Endothelial cell of umbilical vein (primary cell): ENCODE data around the gene SIRPA.

ENCODE experiments used
- JUN ChIP-seq: IDR thresholded peaks from 2 replicates; pipeline ENCODE4 v1.6.1; 2011; ENCODE audit warnings: borderline replicate concordance, low read depth; ENCODE audit not compliant: insufficient read length, insufficient read depth
- MYC ChIP-seq: IDR thresholded peaks from one replicate; pipeline ENCODE4 v1.6.1; 2011; ENCODE audit warnings: mild to moderate bottlenecking, low read depth, low read length
- TF ChIP-seq, protein P1 (sequence below), 2 donors: IDR thresholded peaks; 1 replicate in 1 of 2; 2 replicates in 1 of 2; pipeline ENCODE4 v1.5.1; 2011; ENCODE audit warnings: low read length in 2 of 2, mild to moderate bottlenecking in 2 of 2, moderate library complexity in 2 of 2, control low read depth in 1 of 2, inconsistent platforms in 1 of 2, low read depth in 1 of 2; ENCODE audit not compliant: insufficient read depth in 1 of 2; ENCODE audit errors: extremely low read depth in 1 of 2
- TF ChIP-seq, protein P2 (sequence below): IDR thresholded peaks from 2 replicates; pipeline ENCODE4 v1.6.1; 2011; ENCODE audit not compliant: insufficient read depth, insufficient read length

DNA sequence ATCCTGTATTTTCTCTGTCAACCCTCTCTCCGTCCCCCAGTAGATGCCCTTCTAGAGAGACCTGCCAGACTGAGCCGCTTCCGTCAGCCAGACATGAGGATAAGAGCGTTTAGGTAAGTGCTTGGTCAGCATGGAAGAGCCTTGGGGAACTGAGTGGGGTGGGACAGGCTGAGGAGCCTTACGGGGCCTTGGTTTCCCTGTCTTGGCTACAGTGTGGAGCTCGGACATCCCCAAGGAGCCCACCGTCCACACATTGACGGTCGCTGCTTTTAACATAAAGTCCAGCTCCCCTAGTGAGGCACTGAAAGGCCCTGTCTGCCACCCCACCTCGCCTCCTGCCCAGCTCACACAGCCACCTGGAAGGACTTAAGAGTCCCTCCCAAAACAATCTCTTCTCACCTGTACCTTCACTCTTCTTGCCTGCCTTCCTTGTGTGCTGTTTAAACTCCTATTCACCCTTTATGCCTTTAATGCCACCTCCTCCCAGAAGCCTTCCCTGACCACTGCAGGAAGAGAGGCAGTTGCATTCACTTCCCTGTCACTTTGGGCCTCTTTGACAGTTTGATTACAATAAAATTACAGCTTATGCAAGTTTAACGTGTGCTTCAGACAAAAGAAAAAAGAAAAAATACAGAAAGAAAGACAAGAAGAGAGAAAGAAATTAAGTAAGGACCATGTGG is 56.4 kb downstream of the SIRPA start:
- TF ChIP-seq, protein P1, sequence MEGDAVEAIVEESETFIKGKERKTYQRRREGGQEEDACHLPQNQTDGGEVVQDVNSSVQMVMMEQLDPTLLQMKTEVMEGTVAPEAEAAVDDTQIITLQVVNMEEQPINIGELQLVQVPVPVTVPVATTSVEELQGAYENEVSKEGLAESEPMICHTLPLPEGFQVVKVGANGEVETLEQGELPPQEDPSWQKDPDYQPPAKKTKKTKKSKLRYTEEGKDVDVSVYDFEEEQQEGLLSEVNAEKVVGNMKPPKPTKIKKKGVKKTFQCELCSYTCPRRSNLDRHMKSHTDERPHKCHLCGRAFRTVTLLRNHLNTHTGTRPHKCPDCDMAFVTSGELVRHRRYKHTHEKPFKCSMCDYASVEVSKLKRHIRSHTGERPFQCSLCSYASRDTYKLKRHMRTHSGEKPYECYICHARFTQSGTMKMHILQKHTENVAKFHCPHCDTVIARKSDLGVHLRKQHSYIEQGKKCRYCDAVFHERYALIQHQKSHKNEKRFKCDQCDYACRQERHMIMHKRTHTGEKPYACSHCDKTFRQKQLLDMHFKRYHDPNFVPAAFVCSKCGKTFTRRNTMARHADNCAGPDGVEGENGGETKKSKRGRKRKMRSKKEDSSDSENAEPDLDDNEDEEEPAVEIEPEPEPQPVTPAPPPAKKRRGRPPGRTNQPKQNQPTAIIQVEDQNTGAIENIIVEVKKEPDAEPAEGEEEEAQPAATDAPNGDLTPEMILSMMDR (IDR thresholded peaks at IDR 0.05; ENCODE audit: extremely low read depth in 1 of 2, insufficient read depth in 1 of 2, low read depth in 1 of 2, low read length in 2 of 2), result no peak
- no peak for TF ChIP-seq MYC
- TF ChIP-seq, protein P2, sequence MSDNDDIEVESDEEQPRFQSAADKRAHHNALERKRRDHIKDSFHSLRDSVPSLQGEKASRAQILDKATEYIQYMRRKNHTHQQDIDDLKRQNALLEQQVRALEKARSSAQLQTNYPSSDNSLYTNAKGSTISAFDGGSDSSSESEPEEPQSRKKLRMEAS, result no peak
- no peak for TF ChIP-seq JUN
